Lower leg skin (tissue), 3 donors: Measurements from ENCODE around the gene PLP2.

Experiments
- POLR2A ChIP-seq, 2 donors: fragments of 450-650 bp; IDR thresholded peaks; one replicate each; pipeline ENCODE4 v1.6.1; 2016 to 2017; ENCODE audit warnings: antibody characterized with exemption in 2 of 2, mild to moderate bottlenecking in 1 of 2, moderate library complexity in 1 of 2
- TF ChIP-seq, protein P1 (sequence below), 3 donors: fragments of 450-650 bp; IDR thresholded peaks; one replicate each; pipeline ENCODE4 v1.5.1; 2016; ENCODE audit warnings: antibody characterized with exemption in 3 of 3, mild to moderate bottlenecking in 3 of 3, moderate library complexity in 2 of 3

- TF ChIP-seq, protein P1, sequence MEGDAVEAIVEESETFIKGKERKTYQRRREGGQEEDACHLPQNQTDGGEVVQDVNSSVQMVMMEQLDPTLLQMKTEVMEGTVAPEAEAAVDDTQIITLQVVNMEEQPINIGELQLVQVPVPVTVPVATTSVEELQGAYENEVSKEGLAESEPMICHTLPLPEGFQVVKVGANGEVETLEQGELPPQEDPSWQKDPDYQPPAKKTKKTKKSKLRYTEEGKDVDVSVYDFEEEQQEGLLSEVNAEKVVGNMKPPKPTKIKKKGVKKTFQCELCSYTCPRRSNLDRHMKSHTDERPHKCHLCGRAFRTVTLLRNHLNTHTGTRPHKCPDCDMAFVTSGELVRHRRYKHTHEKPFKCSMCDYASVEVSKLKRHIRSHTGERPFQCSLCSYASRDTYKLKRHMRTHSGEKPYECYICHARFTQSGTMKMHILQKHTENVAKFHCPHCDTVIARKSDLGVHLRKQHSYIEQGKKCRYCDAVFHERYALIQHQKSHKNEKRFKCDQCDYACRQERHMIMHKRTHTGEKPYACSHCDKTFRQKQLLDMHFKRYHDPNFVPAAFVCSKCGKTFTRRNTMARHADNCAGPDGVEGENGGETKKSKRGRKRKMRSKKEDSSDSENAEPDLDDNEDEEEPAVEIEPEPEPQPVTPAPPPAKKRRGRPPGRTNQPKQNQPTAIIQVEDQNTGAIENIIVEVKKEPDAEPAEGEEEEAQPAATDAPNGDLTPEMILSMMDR (IDR thresholded peaks at IDR 0.05) = no peak
- TF ChIP-seq POLR2A (IDR thresholded peaks at IDR 0.05) = no peak
These were observed 40.5 kb downstream of the PLP2 start for GRCh38 chrX:49212209-49212608.
